Right lobe of liver (tissue), 4 donors: ENCODE measurements around the gene RPS5.

Source experiments
- POLR2A ChIP-seq: fragments of 450-650 bp; IDR thresholded peaks from one replicate; pipeline ENCODE4 v1.6.1; 2017; ENCODE audit warnings: antibody characterized with exemption, mild to moderate bottlenecking
- TF ChIP-seq, protein P1 (sequence below), 4 donors: fragments of 200-600 bp in 3 of 4; fragments of 450-650 bp in 1 of 4; IDR thresholded peaks; one replicate each; pipeline versions ENCODE4 v1.5.1 to v1.8.0; 2016 to 2022; ENCODE audit warnings: antibody characterized with exemption in 4 of 4, mild to moderate bottlenecking in 2 of 4
- donor health status: DM: no; HTN: no; CAD: no.
- donor health status: DM: no; HTN: no; CAD: no.
- donor health status: DM: no; HTN: yes; CAD: no.

DNA sequence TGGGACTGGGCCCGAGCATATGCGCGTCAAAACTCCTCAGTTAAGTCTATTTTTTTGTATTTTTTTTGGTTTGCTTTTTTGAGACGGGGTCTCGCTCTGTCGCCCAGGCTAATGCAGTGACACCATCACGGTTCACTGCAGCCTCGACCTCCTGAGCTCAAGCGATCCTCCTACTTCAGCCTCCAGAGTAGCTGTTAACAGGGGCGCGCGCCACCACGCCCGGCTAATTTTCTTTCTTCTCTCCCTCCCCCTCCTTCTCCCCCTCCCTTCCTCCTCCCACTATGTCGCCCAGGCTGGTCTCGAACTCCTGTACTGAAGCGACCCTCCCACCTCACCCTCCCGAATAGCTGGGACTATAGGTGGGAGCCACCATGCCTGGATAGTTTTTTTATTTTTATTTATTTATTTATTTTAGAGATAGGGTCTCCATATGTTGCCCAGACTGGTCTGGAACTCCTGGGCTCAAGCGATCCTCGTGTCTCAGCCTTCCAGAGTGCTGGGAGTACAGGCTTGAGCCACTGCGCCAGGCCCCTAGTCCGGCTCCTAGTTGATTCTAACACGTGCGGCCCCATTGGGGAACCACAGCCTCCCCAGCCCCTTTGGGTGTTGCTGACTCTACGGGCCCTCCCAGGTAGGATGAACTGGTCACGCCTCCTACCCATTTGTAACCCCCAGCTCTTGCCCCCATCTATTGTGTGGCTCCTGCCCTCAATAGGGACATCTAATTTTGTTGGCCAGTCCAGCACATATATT, 5.4 kb upstream of the RPS5 start:
- TF ChIP-seq POLR2A: no peak
- TF ChIP-seq, protein P1, sequence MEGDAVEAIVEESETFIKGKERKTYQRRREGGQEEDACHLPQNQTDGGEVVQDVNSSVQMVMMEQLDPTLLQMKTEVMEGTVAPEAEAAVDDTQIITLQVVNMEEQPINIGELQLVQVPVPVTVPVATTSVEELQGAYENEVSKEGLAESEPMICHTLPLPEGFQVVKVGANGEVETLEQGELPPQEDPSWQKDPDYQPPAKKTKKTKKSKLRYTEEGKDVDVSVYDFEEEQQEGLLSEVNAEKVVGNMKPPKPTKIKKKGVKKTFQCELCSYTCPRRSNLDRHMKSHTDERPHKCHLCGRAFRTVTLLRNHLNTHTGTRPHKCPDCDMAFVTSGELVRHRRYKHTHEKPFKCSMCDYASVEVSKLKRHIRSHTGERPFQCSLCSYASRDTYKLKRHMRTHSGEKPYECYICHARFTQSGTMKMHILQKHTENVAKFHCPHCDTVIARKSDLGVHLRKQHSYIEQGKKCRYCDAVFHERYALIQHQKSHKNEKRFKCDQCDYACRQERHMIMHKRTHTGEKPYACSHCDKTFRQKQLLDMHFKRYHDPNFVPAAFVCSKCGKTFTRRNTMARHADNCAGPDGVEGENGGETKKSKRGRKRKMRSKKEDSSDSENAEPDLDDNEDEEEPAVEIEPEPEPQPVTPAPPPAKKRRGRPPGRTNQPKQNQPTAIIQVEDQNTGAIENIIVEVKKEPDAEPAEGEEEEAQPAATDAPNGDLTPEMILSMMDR (IDR thresholded peaks at IDR 0.05): no peak
